Measurements from ENCODE around the gene DELE1.

DELE1 gene

DNA sequence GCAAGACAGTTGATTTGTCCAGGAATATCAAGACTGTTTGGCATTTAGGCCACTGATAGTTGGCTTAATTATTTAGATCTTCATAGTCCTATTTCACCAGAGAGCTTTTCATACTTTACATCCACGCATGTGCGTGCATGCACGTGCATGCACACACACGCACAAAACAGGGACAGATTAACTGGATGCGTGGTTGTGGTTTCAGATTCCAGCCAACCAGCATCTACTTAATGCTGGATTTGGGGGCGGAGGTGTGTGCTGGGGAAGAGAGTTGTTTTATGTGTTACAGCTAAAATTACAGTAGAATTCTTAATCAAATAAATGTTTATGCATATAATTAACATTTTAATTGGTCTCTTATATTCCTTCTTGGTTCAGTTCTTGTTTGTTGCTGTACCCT, 52.5 kb downstream of the DELE1 start:
- no peak overlapping the region for H3K4me3 ChIP-seq (ENCODE audit: low read depth, low read length)

DNA sequence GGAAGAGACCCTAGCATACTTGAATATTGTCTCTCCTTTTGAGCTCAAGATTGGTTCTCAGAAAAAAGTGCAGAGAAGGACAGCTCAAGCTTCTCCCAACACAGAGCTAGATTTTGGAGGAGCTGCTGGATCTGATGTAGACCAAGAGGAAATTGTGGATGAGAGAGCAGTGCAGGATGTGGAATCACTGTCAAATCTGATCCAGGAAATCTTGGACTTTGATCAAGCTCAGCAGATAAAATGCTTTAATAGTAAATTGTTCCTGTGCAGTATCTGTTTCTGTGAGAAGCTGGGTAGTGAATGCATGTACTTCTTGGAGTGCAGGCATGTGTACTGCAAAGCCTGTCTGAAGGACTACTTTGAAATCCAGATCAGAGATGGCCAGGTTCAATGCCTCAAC, 54.7 kb downstream of the DELE1 start:
- H3K4me3 ChIP-seq (ENCODE audit: low read depth, low read length), result no peak overlapping the region
- TF ChIP-seq CTCF (IDR thresholded peaks at IDR 0.05; ENCODE audit: low read depth, low read length, missing control alignments), result no peak
- no peak for DNase-seq (ENCODE audit: low read depth)

More for the DNA sequence above, 52.5 kb downstream of the DELE1 start:
- no peak for DNase-seq (ENCODE audit: low read depth)
- no peak for TF ChIP-seq CTCF (IDR thresholded peaks at IDR 0.05; ENCODE audit: low read depth, low read length, missing control alignments)

GRCh38 chr5:141982626-141983025, 59.0 kb downstream of the DELE1 start:
- TF ChIP-seq CTCF (IDR thresholded peaks at IDR 0.05; ENCODE audit: low read depth, low read length, missing control alignments), result no peak
- DNase-seq (ENCODE audit: low read depth), result no peak
- no peak overlapping the region for H3K4me3 ChIP-seq (ENCODE audit: low read depth, low read length)

GRCh38 chr5:141986072-141986471, 62.4 kb downstream of the DELE1 start:
- no peak for TF ChIP-seq CTCF (IDR thresholded peaks at IDR 0.05; ENCODE audit: low read depth, low read length, missing control alignments)
- DNase-seq (ENCODE audit: low read depth), result no peak

GRCh38 chr5:141989720-141990119, 66.0 kb downstream of the DELE1 start:
- no peak overlapping the region for H3K4me3 ChIP-seq (ENCODE audit: low read depth, low read length)
- no peak for TF ChIP-seq CTCF (IDR thresholded peaks at IDR 0.05; ENCODE audit: low read depth, low read length, missing control alignments)
- DNase-seq (ENCODE audit: low read depth), result no peak

More at GRCh38 chr5:141986072-141986471, 62.4 kb downstream of the DELE1 start:
- H3K4me3 ChIP-seq (ENCODE audit: low read depth, low read length), result no peak overlapping the region

Measured in GM12864 (cell line).